ENCODE measurements around the gene ZNF710. TPM values are rescaled to one million over a fixed set of nuclear protein-coding genes. Genes with fewer than 3 reads are reported as not detected.

ZNF710 gene
- total and polyA plus RNA-seq, 2 of the 13 experiments (the other 11 are each of a cell fraction or from before 2014, with no cell fraction given), result 4.7 to 20.6 TPM

DNA sequence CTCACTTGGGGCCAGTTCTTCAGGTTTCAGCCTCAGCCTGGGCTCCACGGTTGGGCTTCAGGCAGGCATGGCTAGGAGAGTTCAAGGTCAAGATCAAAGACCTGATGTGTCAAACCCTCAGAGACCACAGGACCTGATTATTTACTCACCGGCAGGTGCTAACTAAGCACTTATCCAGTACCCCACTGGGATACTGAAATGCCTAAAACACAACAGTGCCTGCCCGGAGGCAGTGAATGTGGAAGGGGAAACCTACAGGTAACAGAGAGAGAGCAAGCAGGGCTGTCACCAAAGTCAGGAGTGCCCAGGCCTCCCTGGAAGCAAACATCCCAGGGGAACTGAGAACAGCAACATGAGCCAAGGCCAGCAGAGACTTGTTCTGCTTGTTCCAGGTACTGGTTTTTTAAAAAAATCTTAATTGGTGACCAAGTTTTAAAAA lies 94.4 kb downstream of the ZNF710 start:
- Histone ChIP-seq H2AFZ (ENCODE audit: low read length) (no peak overlapping the region), H3K27me3 (ENCODE audit: control insufficient read depth in 1 of 2, insufficient read depth in 2 of 2, low read length in 2 of 2) (no peaks in the 10 kb centered on the region), H3K4me3 (replicated peaks in 1 of 3; ENCODE audit: insufficient read depth in 1 of 3, low read depth in 2 of 3, low read length in 3 of 3) (no peak overlapping the region), H3K4me2 (ENCODE audit: low read depth, low read length) (peak overlapping the region; percentile 14; the same call in 1 of the 2 replicates), H3K79me2 (ENCODE audit: insufficient read depth, low read length) (peaks cover 9% of the 10 kb centered on the region), H3K27ac (ENCODE audit: extremely low read length, insufficient read depth, low read length) (no peak overlapping the region), H3K9me3 (ENCODE audit: low read length) (no peaks in the 10 kb centered on the region), H3K4me1 (ENCODE audit: insufficient read depth, low read length) (peaks cover 57% of the 10 kb centered on the region), H3K9ac (ENCODE audit: insufficient read depth, low read depth, low read length) (no peak overlapping the region), H3K36me3 (replicated peaks in 1 of 2; ENCODE audit: control insufficient read depth in 1 of 2, insufficient read depth in 2 of 2, low read length in 2 of 2) (peaks cover under 1 to 1% of the 10 kb centered on the region in 2 experiments; a peak in 1 of 5 replicates), H4K20me1 (ENCODE audit: insufficient read depth, low read length) (peaks cover 18% of the 10 kb centered on the region)
- no TSS peak for BruUV-seq (replicated peaks)
- ChIA-PET CTCF (ENCODE audit: low intra/inter-chr PET ratio, low total read pairs) (no interaction called here), POLR2A (no interaction called here)
- intact Hi-C loops (cut with micrococcal nuclease; ENCODE audit: unreplicated experiment) (no loop called here), in situ Hi-C loops (cut with HindIII; ENCODE audit: extremely low pct_ligation_motif_present, low pct_unique_long_range_greater_than_20kb) (loop anchor here (25.0 kb wide), 1 partner anchor 358 kb away; no protein-coding TSS in a partner anchor)
- 0% methylated on average over 2 of the region's 3 CpGs for WGBS (ENCODE audit: low lambda C conversion rate)
- DNase-seq (ENCODE audit: low spot score) (peak; percentile 70), FAIRE-seq (peak; percentile 78), ATAC-seq (peak; percentile 61)
- TF ChIP-seq KAT8 (CRISPR knock-in tag; IDR thresholded peaks at IDR 0.05) (0 out of 2 replicates have a peak, but pooled peaks have one; percentile 19), ADNP (CRISPR knock-in tag; IDR thresholded peaks at IDR 0.05) (no peak), TAF1 (CRISPR knock-in tag; IDR thresholded peaks at IDR 0.05) (no peak), HDAC1 (CRISPR knock-in tag; IDR thresholded peaks at IDR 0.05) (0 out of 2 replicates have a peak, but pooled peaks have one; percentile 25), ZNF615 (CRISPR knock-in tag; IDR thresholded peaks at IDR 0.05; ENCODE audit: borderline replicate concordance) (no peak), ATAD3A (CRISPR knock-in tag; IDR thresholded peaks at IDR 0.05) (no peak), RFX3 (CRISPR knock-in tag; IDR thresholded peaks at IDR 0.05) (no peak), ZNF850 (CRISPR knock-in tag; conservative IDR thresholded peaks at IDR 0.05) (no peak), ZGPAT (CRISPR knock-in tag; IDR thresholded peaks at IDR 0.05) (peak; percentile 41; the same call in 1 of the 2 replicates), TP53 (CRISPR knock-in tag; conservative IDR thresholded peaks at IDR 0.05) (no peak), SPEN (CRISPR knock-in tag; IDR thresholded peaks at IDR 0.05; ENCODE audit: low read depth) (peak; percentile 32; the same call in 1 of the 2 replicates), SP1 (IDR thresholded peaks at IDR 0.05) (no peak), SP1 (CRISPR knock-in tag; IDR thresholded peaks at IDR 0.05) (no peak), SCMH1 (CRISPR knock-in tag; IDR thresholded peaks at IDR 0.05; ENCODE audit: borderline replicate concordance) (no peak), ZBTB44 (CRISPR knock-in tag; IDR thresholded peaks at IDR 0.05) (no peak), ELF1 (CRISPR knock-in tag; IDR thresholded peaks at IDR 0.05) (no peak), HMG20A (CRISPR knock-in tag; IDR thresholded peaks at IDR 0.05; ENCODE audit: borderline replicate concordance) (peak; percentile 70; the same call in 1 of the 2 replicates), ZNF788 (CRISPR knock-in tag; IDR thresholded peaks at IDR 0.05; ENCODE audit: borderline replicate concordance) (no peak)
- TF ChIP-seq, protein P1, sequence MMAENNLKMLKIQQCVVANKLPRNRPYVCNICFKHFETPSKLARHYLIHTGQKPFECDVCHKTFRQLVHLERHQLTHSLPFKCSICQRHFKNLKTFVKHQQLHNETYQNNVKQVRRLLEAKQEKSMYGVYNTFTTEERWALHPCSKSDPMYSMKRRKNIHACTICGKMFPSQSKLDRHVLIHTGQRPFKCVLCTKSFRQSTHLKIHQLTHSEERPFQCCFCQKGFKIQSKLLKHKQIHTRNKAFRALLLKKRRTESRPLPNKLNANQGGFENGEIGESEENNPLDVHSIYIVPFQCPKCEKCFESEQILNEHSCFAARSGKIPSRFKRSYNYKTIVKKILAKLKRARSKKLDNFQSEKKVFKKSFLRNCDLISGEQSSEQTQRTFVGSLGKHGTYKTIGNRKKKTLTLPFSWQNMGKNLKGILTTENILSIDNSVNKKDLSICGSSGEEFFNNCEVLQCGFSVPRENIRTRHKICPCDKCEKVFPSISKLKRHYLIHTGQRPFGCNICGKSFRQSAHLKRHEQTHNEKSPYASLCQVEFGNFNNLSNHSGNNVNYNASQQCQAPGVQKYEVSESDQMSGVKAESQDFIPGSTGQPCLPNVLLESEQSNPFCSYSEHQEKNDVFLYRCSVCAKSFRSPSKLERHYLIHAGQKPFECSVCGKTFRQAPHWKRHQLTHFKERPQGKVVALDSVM (CRISPR knock-in tag; IDR thresholded peaks at IDR 0.05), result no peak

Data from HepG2 (cell line).